ENCODE results near the gene SOD2. TPM values are rescaled to one million over a fixed set of nuclear protein-coding genes. Genes with fewer than 3 reads are reported as not detected.

Gene SOD2
- polyA plus RNA-seq, 3 donors: 447 to 746 (median 569) TPM

- intact Hi-C loops (cut with micrococcal nuclease): no loop called here
- WGBS (ENCODE audit: insufficient coverage): 62% methylated on average over 5 of the region's 6 CpGs
- Histone ChIP-seq H3K27me3 (ENCODE audit: control insufficient read depth in 2 of 2, insufficient read depth in 2 of 2, low read length in 2 of 2) (no peaks in the 10 kb centered on the region), H2AFZ (ENCODE audit: insufficient read depth, low read depth, low read length, poor library complexity, severe bottlenecking) (no peak overlapping the region), H3K9ac (ENCODE audit: insufficient read depth, low read length, poor library complexity, severe bottlenecking) (peak overlapping the region; percentile 22), H3K9me3 (replicated peaks in 1 of 2; ENCODE audit: control insufficient read depth in 1 of 2, insufficient read depth in 1 of 2, low read length in 2 of 2) (no peaks in the 10 kb centered on the region), H3K36me3 (replicated peaks in 1 of 2; ENCODE audit: control insufficient read depth in 1 of 2, insufficient read depth in 2 of 2, low read length in 2 of 2) (peaks cover 51 to 72% of the 10 kb centered on the region in 2 donors), H3K4me3 (replicated peaks in 1 of 3; ENCODE audit: low read depth in 2 of 3, low read length in 3 of 3) (peak overlapping the region in 1 of 3 experiments; percentile 100), H3K4me1 (ENCODE audit: control insufficient read depth in 1 of 2, insufficient read depth in 2 of 2, low read length in 2 of 2) (peaks cover 32 to 56% of the 10 kb centered on the region in 2 donors), H4K20me1 (ENCODE audit: insufficient read depth, low read length) (peaks cover 87% of the 10 kb centered on the region), H3K4me2 (replicated peaks; ENCODE audit: extremely low read depth, low read length, poor library complexity, severe bottlenecking) (peak overlapping the region; percentile 44), H3K79me2 (ENCODE audit: insufficient read depth, low read length) (peaks cover 80% of the 10 kb centered on the region), H3K27ac (ENCODE audit: low read depth in 1 of 2, low read length in 2 of 2) (peak overlapping the region; percentile 30 to 47)
- peaks cover 52% of the 10 kb centered on the region for H3K4me1 Mint-ChIP-seq
- peak in 2 of 3 donors; percentile 22 to 65 for DNase-seq
- peak overlapping the region; percentile 56 to 75 for H3K4me3 Mint-ChIP-seq
- peaks cover 0 to 4% (median 0%) of the 10 kb centered on the region in 3 donors for H3K27me3 Mint-ChIP-seq (ENCODE audit: low read depth in 3 of 3)
- peaks cover 49 to 74% of the 10 kb centered on the region in 2 donors for H3K36me3 Mint-ChIP-seq
- peaks cover 0 to 5% (median 0%) of the 10 kb centered on the region in 7 donors for H3K9me3 Mint-ChIP-seq
- H3K27ac Mint-ChIP-seq: peak overlapping the region; percentile 61 to 91 (median 83)
- TF ChIP-seq CTCF (IDR thresholded peaks at IDR 0.05): no peak
Measured at GRCh38 chr6:159689001-159689400, 4.0 kb downstream of the SOD2 start.

- H3K27ac Mint-ChIP-seq: peak overlapping the region; percentile 61 to 91 (median 71)
- no peak for TF ChIP-seq CTCF (IDR thresholded peaks at IDR 0.05)
- peak overlapping the region in 1 of 2 donors; percentile 27 for H3K27ac ChIP-seq (ENCODE audit: low read depth in 1 of 2, low read length in 2 of 2)
- peaks cover 55 to 78% of the 10 kb centered on the region in 2 donors for H3K36me3 ChIP-seq (replicated peaks in 1 of 2; ENCODE audit: control insufficient read depth in 1 of 2, insufficient read depth in 2 of 2, low read length in 2 of 2)
- H3K9ac ChIP-seq (ENCODE audit: insufficient read depth, low read length, poor library complexity, severe bottlenecking): peak overlapping the region; percentile 22
- peaks cover 0 to 4% (median 0%) of the 10 kb centered on the region in 3 donors for H3K27me3 Mint-ChIP-seq (ENCODE audit: low read depth in 3 of 3)
- H3K4me3 ChIP-seq (replicated peaks in 1 of 3; ENCODE audit: low read depth in 2 of 3, low read length in 3 of 3): peak overlapping the region in 1 of 3 experiments; percentile 100
- peaks cover 94% of the 10 kb centered on the region for H4K20me1 ChIP-seq (ENCODE audit: insufficient read depth, low read length)
- no peaks in the 10 kb centered on the region for H3K9me3 ChIP-seq (replicated peaks in 1 of 2; ENCODE audit: control insufficient read depth in 1 of 2, insufficient read depth in 1 of 2, low read length in 2 of 2)
- 63% methylated on average over 3 of the region's 5 CpGs for WGBS (ENCODE audit: insufficient coverage)
- peaks cover 36 to 58% of the 10 kb centered on the region in 2 donors for H3K4me1 ChIP-seq (ENCODE audit: control insufficient read depth in 1 of 2, insufficient read depth in 2 of 2, low read length in 2 of 2)
- H2AFZ ChIP-seq (ENCODE audit: insufficient read depth, low read depth, low read length, poor library complexity, severe bottlenecking): no peak overlapping the region
- peak overlapping the region; percentile 44 for H3K4me2 ChIP-seq (replicated peaks; ENCODE audit: extremely low read depth, low read length, poor library complexity, severe bottlenecking)
- peaks cover 53% of the 10 kb centered on the region for H3K4me1 Mint-ChIP-seq
- no peaks in the 10 kb centered on the region for H3K27me3 ChIP-seq (ENCODE audit: control insufficient read depth in 2 of 2, insufficient read depth in 2 of 2, low read length in 2 of 2)
- peak in 1 of 3 donors; percentile 33 for DNase-seq
- peaks cover 0 to 5% (median 0%) of the 10 kb centered on the region in 7 donors for H3K9me3 Mint-ChIP-seq
- peaks cover 80% of the 10 kb centered on the region for H3K79me2 ChIP-seq (ENCODE audit: insufficient read depth, low read length)
- intact Hi-C loops (cut with micrococcal nuclease): no loop called here
- H3K4me3 Mint-ChIP-seq: no peak overlapping the region
- H3K36me3 Mint-ChIP-seq: peaks cover 54 to 80% of the 10 kb centered on the region in 2 donors
Measured at GRCh38 chr6:159688266-159688905, 4.7 kb downstream of the SOD2 start.
